NB4 (cell line): ENCODE data around the gene SNX9.

ENCODE experiments used
- CTCF ChIP-seq: IDR thresholded peaks from one replicate; pipeline ENCODE4 v1.5.1; 2012; ENCODE audit warnings: low read depth, low read length
- POLR2A ChIP-seq: IDR thresholded peaks from 2 replicates; pipeline ENCODE4 v1.6.1; 2011; ENCODE audit warnings: mild to moderate bottlenecking; ENCODE audit not compliant: insufficient read length; ENCODE audit errors: extremely low read depth

GRCh38 chr6:157985378-157986155 is 162.5 kb downstream of the SNX9 start:
- no peak for TF ChIP-seq CTCF
- TF ChIP-seq POLR2A: no peak
